Measurements from ENCODE around the gene SPRYD7. TPM values are rescaled to one million over a fixed set of nuclear protein-coding genes. Genes with fewer than 3 reads are reported as not detected.

Gene SPRYD7
- total and polyA plus RNA-seq, 2 of the 13 experiments (the other 11 are each of a cell fraction or from before 2014, with no cell fraction given): 2.7 to 5.9 TPM

DNA sequence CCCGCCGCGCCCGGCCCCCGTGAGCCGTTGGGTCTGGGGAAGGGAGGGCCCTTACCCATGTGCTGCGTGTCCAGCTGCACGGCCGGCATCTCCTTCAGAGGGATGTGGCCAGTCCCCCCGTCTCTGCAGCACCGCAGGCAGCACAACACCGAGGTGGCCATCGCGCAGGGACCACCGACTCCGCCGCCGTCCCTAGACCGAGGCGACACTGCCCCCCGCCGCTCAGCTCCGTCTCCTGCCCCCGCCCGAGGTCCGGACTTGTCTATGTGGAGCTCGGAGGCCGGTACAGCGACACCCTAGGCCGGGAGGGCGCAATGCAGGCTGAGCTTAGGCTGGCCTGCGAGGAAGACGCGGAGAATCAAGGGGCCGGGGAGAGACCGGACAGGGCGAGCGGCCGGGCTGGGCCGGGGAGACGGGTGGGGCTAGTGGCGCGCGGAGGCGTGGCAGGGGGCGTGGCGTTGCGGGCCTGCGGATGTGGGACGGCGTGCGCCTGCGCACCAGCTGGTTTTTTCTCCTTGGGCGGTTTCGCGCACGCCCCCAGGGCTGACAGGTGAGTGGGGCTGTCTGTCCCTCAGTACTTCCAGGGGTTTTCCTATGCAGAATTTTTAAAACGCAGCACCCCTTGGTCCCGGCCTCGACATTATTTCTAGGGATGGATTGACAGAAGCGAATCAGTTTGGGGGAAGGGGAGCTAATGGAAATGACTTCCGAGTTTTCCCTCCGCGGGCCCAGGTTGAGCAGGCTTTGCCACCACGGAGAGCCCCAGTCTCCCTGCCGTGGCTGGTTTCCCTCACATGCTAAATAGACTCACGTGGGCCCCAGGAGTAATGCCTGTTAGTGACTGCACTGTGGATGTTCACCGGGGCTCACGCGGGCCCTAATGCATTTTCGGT lies at the start of gene SPRYD7 (continued):
- peak; percentile 70; the same call in 1 of the 2 replicates for TF ChIP-seq ZNF160 (CRISPR knock-in tag; IDR thresholded peaks at IDR 0.05)
- TF ChIP-seq ZNF101 (CRISPR knock-in tag; IDR thresholded peaks at IDR 0.05; ENCODE audit: borderline replicate concordance, low read depth): no peak
- peak; percentile 84; the same call in 2 of the 3 replicates for TF ChIP-seq MXI1 (IDR thresholded peaks at IDR 0.05; ENCODE audit: borderline replicate concordance, low read depth, low read length)
- TF ChIP-seq CTCF (CRISPR knock-in tag; IDR thresholded peaks at IDR 0.05): peak; percentile 99
- no peak for TF ChIP-seq NFIB (CRISPR knock-in tag; IDR thresholded peaks at IDR 0.05; ENCODE audit: borderline replicate concordance)
- no peak for TF ChIP-seq DPF2 (CRISPR knock-in tag; IDR thresholded peaks at IDR 0.05; ENCODE audit: borderline replicate concordance, low read depth)
- TF ChIP-seq ZNF670 (CRISPR knock-in tag; IDR thresholded peaks at IDR 0.05; ENCODE audit: borderline replicate concordance): peak; percentile 59; the same call in 1 of the 2 replicates
- TF ChIP-seq, protein P1, sequence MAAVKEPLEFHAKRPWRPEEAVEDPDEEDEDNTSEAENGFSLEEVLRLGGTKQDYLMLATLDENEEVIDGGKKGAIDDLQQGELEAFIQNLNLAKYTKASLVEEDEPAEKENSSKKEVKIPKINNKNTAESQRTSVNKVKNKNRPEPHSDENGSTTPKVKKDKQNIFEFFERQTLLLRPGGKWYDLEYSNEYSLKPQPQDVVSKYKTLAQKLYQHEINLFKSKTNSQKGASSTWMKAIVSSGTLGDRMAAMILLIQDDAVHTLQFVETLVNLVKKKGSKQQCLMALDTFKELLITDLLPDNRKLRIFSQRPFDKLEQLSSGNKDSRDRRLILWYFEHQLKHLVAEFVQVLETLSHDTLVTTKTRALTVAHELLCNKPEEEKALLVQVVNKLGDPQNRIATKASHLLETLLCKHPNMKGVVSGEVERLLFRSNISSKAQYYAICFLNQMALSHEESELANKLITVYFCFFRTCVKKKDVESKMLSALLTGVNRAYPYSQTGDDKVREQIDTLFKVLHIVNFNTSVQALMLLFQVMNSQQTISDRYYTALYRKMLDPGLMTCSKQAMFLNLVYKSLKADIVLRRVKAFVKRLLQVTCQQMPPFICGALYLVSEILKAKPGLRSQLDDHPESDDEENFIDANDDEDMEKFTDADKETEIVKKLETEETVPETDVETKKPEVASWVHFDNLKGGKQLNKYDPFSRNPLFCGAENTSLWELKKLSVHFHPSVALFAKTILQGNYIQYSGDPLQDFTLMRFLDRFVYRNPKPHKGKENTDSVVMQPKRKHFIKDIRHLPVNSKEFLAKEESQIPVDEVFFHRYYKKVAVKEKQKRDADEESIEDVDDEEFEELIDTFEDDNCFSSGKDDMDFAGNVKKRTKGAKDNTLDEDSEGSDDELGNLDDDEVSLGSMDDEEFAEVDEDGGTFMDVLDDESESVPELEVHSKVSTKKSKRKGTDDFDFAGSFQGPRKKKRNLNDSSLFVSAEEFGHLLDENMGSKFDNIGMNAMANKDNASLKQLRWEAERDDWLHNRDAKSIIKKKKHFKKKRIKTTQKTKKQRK (IDR thresholded peaks at IDR 0.05; ENCODE audit: low read length): no peak
- TF ChIP-seq EEA1 (CRISPR knock-in tag; IDR thresholded peaks at IDR 0.05; ENCODE audit: borderline replicate concordance): no peak; the same call in 1 of the 2 replicates
- TF ChIP-seq HNF1A (IDR thresholded peaks at IDR 0.05; ENCODE audit: low read depth): no peak
- peak; percentile 71; the same call in 1 of the 2 replicates for TF ChIP-seq HNF1A (CRISPR knock-in tag; IDR thresholded peaks at IDR 0.05; ENCODE audit: borderline replicate concordance)
- peak; percentile 93; the same call in 1 of the 2 replicates for TF ChIP-seq ZBED4 (CRISPR knock-in tag; IDR thresholded peaks at IDR 0.05; ENCODE audit: borderline replicate concordance)
- TF ChIP-seq ZNF747 (CRISPR knock-in tag; IDR thresholded peaks at IDR 0.05; ENCODE audit: borderline replicate concordance): peak; percentile 91; the same call in 1 of the 2 replicates
